GM12878 (cell line): Measurements from ENCODE around the gene EDN2.

Source experiments
- BRCA1 ChIP-seq: IDR thresholded peaks from 2 replicates; pipeline ENCODE4 v1.6.1; 2011; ENCODE audit warnings: low read depth, low read length, improper control_type of control experiment
- CHD1 ChIP-seq: IDR thresholded peaks from 2 replicates; pipeline ENCODE4 v1.6.1; 2012; ENCODE audit warnings: low read depth, low read length, improper control_type of control experiment
- HDAC2 ChIP-seq: fragments of 200-600 bp; sonication (generic); IDR thresholded peaks from 2 replicates; pipeline ENCODE4 v1.6.1; 2017
- MTA3 ChIP-seq: IDR thresholded peaks from 2 replicates; pipeline ENCODE4 v1.6.1; 2012; ENCODE audit warnings: low read length, inconsistent platforms, borderline replicate concordance
- TCF12 ChIP-seq: IDR thresholded peaks from 2 replicates; pipeline ENCODE4 v1.6.1; 2011; ENCODE audit warnings: low read depth, mild to moderate bottlenecking, low read length
- ZNF24 ChIP-seq: fragments of 450-650 bp; IDR thresholded peaks from 2 replicates; pipeline ENCODE4 v1.6.1; 2017; ENCODE audit warnings: antibody characterized with exemption, mild to moderate bottlenecking
- ZNF274 ChIP-seq: IDR thresholded peaks from one replicate; pipeline ENCODE4 v1.8.0; 2011; ENCODE audit not compliant: insufficient read length, insufficient read depth
- TF ChIP-seq, protein P1 (sequence below): IDR thresholded peaks from 2 replicates; pipeline ENCODE4 v1.6.1; 2012; ENCODE audit warnings: mild to moderate bottlenecking, low read depth, low read length
- TF ChIP-seq, protein P2 (sequence below), 3 experiments: IDR thresholded peaks in 2 of 3; conservative IDR thresholded peaks in 1 of 3; 2 replicates each; pipeline ENCODE4 v1.5.1; 2011; ENCODE audit warnings: low read depth in 3 of 3, low read length in 3 of 3, mild to moderate bottlenecking in 3 of 3, control low read depth in 2 of 3, moderate library complexity in 2 of 3, inconsistent platforms in 1 of 3, mixed read lengths in 1 of 3; ENCODE audit not compliant: control insufficient read depth in 2 of 3, insufficient read depth in 1 of 3; ENCODE audit errors: extremely low read depth in 1 of 3

DNA sequence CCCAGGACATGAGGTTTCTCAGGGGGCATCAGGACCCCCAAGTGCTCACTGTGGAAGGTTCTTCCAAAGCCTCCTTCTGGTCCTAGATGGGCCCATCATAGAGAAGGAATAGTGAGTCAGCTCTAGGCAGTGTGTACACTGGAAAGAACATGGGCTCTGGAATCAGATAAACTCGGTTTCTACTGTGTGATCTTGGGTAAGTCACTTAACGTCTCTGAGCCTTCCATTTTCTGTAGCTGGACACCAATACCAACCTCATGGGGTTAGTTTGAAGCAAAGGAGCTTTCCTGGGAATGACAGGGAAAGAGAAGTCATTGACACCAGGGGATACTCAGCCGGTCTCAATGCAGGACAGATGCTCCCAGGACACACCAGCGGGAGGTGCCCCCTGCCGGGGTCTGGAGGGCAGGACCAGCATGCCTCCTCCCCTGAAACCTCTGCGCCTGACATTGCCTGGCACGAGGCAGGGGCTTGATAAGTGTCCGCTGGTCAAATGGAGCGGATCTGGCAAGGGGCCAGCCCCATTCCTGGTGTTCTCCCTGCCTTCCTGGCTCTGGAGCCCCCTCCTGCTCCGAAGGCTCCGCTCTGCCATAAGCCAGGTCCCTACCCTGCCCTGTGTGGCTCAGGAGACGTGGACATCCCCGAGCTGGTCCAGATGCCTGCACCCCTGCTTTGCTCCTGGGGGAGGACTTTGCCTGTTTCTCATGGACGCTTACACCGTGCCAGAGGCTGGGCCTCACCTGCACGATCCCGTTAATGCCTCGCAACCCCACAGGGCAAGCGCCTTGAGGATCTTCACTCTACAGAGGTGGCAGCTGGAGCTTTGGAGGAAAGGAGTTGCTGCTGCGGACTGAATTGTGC, 52.8 kb downstream of the EDN2 start:
- TF ChIP-seq ZNF24 (no peak), CHD1 (no peak), TCF12 (no peak), ZNF274 (no peak), HDAC2 (no peak), BRCA1 (no peak), MTA3 (no peak)
- TF ChIP-seq, protein P1, sequence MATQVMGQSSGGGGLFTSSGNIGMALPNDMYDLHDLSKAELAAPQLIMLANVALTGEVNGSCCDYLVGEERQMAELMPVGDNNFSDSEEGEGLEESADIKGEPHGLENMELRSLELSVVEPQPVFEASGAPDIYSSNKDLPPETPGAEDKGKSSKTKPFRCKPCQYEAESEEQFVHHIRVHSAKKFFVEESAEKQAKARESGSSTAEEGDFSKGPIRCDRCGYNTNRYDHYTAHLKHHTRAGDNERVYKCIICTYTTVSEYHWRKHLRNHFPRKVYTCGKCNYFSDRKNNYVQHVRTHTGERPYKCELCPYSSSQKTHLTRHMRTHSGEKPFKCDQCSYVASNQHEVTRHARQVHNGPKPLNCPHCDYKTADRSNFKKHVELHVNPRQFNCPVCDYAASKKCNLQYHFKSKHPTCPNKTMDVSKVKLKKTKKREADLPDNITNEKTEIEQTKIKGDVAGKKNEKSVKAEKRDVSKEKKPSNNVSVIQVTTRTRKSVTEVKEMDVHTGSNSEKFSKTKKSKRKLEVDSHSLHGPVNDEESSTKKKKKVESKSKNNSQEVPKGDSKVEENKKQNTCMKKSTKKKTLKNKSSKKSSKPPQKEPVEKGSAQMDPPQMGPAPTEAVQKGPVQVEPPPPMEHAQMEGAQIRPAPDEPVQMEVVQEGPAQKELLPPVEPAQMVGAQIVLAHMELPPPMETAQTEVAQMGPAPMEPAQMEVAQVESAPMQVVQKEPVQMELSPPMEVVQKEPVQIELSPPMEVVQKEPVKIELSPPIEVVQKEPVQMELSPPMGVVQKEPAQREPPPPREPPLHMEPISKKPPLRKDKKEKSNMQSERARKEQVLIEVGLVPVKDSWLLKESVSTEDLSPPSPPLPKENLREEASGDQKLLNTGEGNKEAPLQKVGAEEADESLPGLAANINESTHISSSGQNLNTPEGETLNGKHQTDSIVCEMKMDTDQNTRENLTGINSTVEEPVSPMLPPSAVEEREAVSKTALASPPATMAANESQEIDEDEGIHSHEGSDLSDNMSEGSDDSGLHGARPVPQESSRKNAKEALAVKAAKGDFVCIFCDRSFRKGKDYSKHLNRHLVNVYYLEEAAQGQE = no peak
- TF ChIP-seq, protein P2, sequence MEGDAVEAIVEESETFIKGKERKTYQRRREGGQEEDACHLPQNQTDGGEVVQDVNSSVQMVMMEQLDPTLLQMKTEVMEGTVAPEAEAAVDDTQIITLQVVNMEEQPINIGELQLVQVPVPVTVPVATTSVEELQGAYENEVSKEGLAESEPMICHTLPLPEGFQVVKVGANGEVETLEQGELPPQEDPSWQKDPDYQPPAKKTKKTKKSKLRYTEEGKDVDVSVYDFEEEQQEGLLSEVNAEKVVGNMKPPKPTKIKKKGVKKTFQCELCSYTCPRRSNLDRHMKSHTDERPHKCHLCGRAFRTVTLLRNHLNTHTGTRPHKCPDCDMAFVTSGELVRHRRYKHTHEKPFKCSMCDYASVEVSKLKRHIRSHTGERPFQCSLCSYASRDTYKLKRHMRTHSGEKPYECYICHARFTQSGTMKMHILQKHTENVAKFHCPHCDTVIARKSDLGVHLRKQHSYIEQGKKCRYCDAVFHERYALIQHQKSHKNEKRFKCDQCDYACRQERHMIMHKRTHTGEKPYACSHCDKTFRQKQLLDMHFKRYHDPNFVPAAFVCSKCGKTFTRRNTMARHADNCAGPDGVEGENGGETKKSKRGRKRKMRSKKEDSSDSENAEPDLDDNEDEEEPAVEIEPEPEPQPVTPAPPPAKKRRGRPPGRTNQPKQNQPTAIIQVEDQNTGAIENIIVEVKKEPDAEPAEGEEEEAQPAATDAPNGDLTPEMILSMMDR (IDR thresholded peaks at IDR 0.05 in 2 of 3, conservative IDR thresholded peaks at IDR 0.05 in 1 of 3; ENCODE audit: control insufficient read depth in 2 of 3, extremely low read depth in 1 of 3, insufficient read depth in 1 of 3, low read depth in 3 of 3, low read length in 3 of 3) = no peak
